Stimulated activated CD8-positive, alpha-beta memory T cell treated with anti-CD3 and anti-CD28 coated beads, Interleukin-15, amount 100 ng/mL, for 48 hours (primary cell): Measurements from ENCODE around the gene RNF220.

ENCODE experiments used
- DNase-seq, 2 donors: peaks; one replicate each; pipeline ENCODE4 v3.0.0-alpha.2; 2020; ENCODE audit warnings: low read depth in 2 of 2

Gene RNF220

GRCh38 chr1:44635439-44635838 lies 230.4 kb downstream of the RNF220 start:
- DNase-seq, result no peak

DNA sequence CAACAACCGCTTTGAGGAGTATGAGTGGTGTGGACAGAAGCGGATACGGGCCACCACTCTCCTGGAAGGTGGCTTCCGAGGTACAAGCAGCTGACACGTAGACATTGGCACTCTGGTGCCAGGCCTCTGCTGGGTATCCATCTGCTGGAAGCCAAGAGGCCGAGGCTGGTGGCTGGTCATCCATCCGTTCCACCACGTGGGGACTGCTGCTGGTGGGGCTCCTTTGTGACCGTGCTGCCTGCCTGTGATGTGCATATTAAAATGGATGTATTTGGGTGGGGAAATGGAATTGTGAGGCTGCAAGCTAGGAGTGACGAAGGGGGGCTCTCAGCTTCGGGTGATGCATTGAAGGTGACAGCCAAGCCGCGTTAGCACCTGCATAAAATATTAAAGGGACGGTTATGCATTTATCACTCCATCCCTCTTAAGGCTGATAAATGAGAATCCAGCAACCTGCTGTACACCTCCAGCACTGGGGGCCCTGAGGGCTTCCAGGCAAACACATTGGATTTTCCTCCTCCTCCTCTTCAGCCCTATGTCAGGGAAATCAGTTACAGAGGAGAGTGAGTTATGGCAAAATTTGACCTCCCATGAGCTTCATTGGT lies 231.1 kb downstream of the RNF220 start:
- no peak for DNase-seq

- no peak for DNase-seq
These were observed 231.9 kb downstream of the RNF220 start for GRCh38 chr1:44636688-44637598.

GRCh38 chr1:44637702-44638411 lies 232.8 kb downstream of the RNF220 start:
- DNase-seq, result no peak

GRCh38 chr1:44640200-44640853 lies 235.3 kb downstream of the RNF220 start:
- no peak for DNase-seq

DNA sequence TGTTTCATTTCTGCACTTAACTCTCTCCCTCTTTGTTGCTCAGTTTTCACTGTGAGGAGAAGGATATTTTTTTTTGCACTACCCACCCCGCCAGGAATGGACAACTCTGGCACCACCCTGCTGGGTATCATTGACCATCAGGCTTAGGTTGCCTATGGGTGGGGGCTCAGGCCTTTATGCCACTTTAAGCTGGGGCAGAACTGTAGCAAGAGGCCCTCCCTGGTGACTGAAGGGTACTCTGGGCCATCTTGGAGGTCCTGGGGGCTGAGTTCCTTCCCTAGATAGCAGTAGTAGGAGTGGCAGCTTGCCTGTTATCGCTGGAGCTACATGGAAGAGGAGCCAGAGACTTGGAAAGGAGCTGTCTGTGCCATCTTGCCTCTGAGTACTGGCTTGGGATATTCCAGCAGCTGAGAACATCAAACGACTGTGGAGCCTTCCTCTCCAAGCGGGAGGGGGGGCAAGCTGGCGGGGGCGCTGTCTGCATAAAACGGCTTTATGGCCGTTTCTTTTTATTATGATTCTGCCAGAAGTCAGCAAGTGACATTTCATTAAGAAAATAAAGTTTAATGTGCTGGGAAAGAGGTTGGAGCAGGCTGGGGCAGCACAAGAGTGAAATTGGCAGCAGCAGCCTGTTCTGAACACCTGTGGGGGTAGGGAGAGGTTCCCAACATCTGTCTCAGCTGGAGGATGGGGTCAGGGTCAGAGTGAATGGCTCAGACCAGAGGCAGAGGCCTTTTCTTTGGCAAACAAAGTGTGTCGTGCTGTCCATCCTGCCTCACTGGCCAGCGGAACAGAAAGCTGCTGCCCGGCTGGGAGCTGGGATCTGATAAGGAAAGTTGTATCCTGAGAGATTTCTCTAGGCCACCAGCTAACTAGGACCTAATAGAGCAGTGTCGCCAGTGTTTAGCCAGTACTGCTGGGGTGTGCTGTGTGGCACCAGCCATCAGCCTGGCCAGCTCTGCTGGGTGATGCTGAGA lies 236.4 kb downstream of the RNF220 start:
- no peak for DNase-seq

- DNase-seq, result no peak
These were observed 237.2 kb downstream of the RNF220 start for GRCh38 chr1:44642255-44642654.

DNA sequence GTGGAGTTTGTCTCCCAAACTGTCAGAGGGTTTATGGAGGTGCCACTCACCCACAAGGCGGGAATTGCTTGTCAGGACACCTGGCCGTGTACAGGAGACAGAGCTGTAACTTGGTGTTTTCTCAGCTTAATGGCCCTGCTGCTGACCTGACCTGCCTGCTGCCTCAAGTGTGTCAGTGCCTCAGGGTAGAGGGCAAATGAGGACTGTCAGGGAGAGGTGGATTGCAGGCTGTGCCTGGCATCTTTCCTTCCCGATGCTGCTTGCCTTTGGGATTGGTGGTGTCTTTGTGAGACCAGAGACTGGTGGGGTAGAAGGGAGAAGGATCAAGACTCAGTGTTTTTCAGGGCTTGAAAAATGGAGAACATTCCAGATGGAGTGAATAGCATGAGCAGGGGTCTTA lies 237.9 kb downstream of the RNF220 start:
- no peak for DNase-seq

DNA sequence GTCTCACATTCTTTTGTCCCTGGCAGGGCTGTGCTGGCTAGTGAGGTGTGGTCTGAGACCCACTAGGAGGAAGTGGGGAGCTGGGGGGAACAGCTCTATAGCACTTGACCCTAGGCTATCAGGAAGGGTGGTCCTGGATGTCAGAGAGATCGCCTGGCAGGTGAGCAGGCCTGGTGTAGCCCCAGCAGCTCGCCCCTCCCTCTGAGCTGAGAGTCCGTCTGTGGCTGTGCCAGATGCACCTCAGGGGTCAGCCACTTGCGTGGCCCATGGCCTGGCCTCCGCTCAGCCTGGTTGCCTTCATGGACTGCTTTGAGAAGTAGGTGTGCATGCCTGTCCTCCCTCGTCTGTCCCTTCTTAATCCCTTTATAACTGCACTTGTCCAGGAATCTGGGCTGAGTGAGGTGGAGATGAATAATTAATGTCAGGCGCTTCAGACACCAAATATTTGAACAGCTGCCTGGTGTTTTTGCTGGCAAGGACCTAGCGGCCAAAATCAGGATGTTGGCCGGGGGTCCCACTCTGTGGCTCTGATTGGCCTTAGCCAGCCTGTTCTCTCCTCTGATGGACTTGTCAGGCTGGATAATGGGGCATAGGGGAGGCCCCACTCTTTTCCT lies 238.8 kb downstream of the RNF220 start:
- DNase-seq, result no peak

GRCh38 chr1:44644806-44645205 lies 239.8 kb downstream of the RNF220 start:
- DNase-seq, result no peak

DNA sequence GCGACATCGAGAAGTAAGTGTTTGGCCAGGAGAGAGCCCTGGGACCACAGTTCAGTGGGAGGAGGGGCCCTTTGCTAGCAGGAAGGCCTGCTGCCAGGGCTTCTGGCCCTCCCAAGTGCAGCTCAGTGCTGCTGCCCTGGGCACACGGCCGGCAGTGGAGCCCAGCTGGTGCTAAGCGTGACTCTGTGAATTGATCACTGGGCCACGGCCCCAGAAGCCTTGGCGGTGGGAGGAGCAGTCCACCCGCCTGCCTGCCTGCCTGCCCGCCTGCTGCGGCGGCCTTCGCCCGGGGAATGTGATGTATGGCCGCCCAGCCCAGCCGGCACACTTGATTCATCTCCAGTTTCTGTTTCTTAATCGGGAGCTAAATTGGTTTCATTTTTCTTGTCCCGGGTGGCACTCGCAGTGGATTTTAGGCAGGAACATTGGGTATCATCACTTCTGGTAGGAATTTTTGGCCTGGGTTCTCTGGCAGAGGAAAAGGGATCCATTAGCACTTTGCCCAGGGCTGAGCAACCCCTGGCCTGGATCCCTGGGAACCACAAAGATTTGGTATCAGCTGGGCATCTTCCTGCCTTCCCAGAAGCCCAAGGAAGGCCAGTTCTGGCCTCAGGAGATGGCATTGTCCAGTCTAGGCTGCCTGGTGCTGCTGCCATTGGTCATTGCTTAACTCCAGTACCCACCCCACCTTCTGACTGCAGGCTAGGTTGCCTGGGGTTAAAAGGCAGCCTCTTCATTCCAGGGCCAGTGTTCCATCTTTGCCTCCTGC lies 240.6 kb downstream of the RNF220 start:
- DNase-seq, result no peak

- no peak for DNase-seq
These were observed 241.4 kb downstream of the RNF220 start for GRCh38 chr1:44646261-44647110.

DNA sequence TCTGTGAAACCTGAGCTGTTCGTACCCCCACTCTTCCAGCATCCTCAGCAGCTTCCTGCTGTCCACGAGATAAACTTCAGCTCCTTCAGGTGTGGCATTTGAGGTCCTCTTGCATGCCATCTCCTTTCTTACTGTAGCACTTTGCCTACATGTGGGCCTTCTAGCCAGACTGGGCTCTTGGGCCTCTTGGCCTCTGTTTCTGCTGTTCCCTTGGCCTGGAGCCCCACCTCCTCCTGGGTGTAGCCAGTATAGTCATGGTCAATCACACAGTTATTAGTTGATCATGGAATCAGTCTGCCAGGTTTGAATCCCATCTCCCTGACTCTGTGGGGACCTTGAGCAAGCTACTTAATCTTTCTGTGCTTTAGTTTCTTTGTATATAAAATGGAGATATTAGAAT lies 242.8 kb downstream of the RNF220 start:
- DNase-seq, result no peak

GRCh38 chr1:44648529-44649250 lies 243.6 kb downstream of the RNF220 start:
- DNase-seq, result no peak

DNA sequence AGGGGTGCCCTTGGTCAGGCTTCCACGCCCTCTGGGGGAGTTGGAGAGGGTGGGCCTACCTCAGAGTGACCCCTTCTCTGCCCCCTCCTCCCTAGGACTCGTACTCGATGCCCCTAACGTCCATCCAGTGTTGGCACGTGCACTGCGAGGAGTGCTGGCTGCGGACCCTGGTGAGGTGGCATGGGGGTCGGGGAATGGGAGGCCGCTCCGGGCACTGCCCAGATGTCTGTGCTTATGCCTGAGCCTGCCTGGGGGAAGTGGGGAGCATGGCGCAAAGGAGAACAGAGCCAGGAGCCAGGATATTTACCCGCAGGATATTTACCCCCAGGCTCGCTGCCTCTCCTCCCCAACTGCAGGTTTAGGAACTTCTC lies 244.7 kb downstream of the RNF220 start:
- DNase-seq, result no peak

- no peak for DNase-seq
These were observed 245.2 kb downstream of the RNF220 start for GRCh38 chr1:44650159-44650831.

DNA sequence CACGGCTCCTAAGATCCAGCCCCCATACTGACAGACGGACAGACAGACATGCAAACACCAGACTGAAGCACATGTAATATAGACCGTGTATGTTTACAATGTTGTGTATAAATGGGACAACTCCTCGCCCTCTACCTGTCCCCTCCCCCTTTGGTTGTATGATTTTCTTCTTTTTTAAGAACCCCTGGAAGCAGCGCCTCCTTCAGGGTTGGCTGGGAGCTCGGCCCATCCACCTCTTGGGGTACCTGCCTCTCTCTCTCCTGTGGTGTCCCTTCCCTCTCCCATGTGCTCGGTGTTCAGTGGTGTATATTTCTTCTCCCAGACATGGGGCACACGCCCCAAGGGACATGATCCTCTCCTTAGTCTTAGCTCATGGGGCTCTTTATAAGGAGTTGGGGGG lies 246.0 kb downstream of the RNF220 start:
- DNase-seq, result no peak
